Ovary (tissue), 9 donors: ENCODE data around the gene MICAL2. TPM values are rescaled to one million over a fixed set of nuclear protein-coding genes. Genes with fewer than 3 reads are reported as not detected.

Source experiments
- DNase-seq, 5 donors: peaks; one replicate each; pipeline ENCODE4 v3.0.0-alpha.2; 2019 to 2020
- H3K27ac ChIP-seq, 2 donors: fragments of 200-600 bp; one replicate each; pipeline versions ENCODE4 v1.5.1 to v1.8.0; 2019 to 2022
- H3K27me3 ChIP-seq: fragments of 200-600 bp; one replicate; pipeline ENCODE4 v1.8.0; 2022
- H3K36me3 ChIP-seq: fragments of 200-600 bp; sonication (generic); one replicate; pipeline ENCODE4 v1.5.1; 2019
- H3K4me1 ChIP-seq: one replicate; pipeline ENCODE4 v1.8.1; 2013; ENCODE audit warnings: mild to moderate bottlenecking, moderate library complexity; ENCODE audit not compliant: insufficient read depth
- H3K4me3 ChIP-seq: fragments of 200-600 bp; sonication (generic); one replicate; pipeline ENCODE4 v1.5.1; 2017
- H3K9me3 ChIP-seq, 2 donors: fragments of 200-600 bp in 1 of 2; sonication (generic) in 1 of 2; one replicate each; pipeline versions ENCODE4 v1.5.1 to v1.8.1; 2013 to 2019; ENCODE audit warnings: mild to moderate bottlenecking in 1 of 2, moderate library complexity in 1 of 2
- EP300 ChIP-seq: sonication (generic); formaldehyde crosslinking; IDR thresholded peaks from one replicate; pipeline ENCODE4 v1.6.1; 2017; ENCODE audit warnings: antibody characterized with exemption
- POLR2A ChIP-seq: fragments of 450-650 bp; IDR thresholded peaks from one replicate; pipeline ENCODE4 v1.6.1; 2017; ENCODE audit warnings: antibody characterized with exemption, mild to moderate bottlenecking, moderate library complexity
- WGBS, 3 donors: extraction: QIAGEN DNeasy Blood & Tissue Kit in 1 of 3; methylation state at CpG; one replicate each; pipeline versions ENCODE4 v1.1.5 to v1.1.7; 2013 to 2017; 5-methylcytosine and 5-hydroxymethylcytosine counted together
- intact Hi-C, 4 donors: fragments of 100-400 bp; cut with DNase I; formaldehyde crosslinking; loops; one replicate each; pipeline versions ENCODE4 v1.11.0 to v1.15.1; 2022 to 2023
- polyA plus RNA-seq, 2 donors: library from polyadenylated mRNA; stranded (reverse); fragments of 200-250 nt in 1 of 2; fragments of 350-450 nt in 1 of 2; fragmentation: Illumina TruSeq in 1 of 2; extraction: RNeasy Lipid Tissue Mini Kit (QIAGEN cat#74804) in 1 of 2; gene quantifications; one replicate each; pipeline ENCODE4 v1.2.3, GENCODE V29; 2013 to 2014
- total RNA-seq, 7 donors: library from RNA; depleted of rRNA in 2 of 7; stranded (reverse); fragments of >200 nt in 2 of 7; fragmentation: NEBNext Ultra II Directional in 3 of 7; extraction: Animal tissue kit (Norgen Biotek cat#: 25700) in 3 of 7; gene quantifications; one replicate each; pipeline versions ENCODE4 v1.1.0 to v1.2.4, GENCODE V29; 2016 to 2023
- TF ChIP-seq, protein P1 (sequence below), 3 donors: fragments of 450-650 bp in 2 of 3; fragments of 200-600 bp in 1 of 3; IDR thresholded peaks; one replicate each; pipeline versions ENCODE4 v1.5.1 to v1.8.0; 2016 to 2022; ENCODE audit warnings: antibody characterized with exemption in 3 of 3, mild to moderate bottlenecking in 1 of 3
- donor health status: DM: no; HTN: no; CAD: no; lungs with moderate emphysema.
- donor health status: DM: no; HTN: no; CAD: no.
- donor health status: Bipolar disorder and iron deficiency.
- donor health status: DM: yes; HTN: yes; CAD: no.
- donor health status: DM: no; HTN: no; CAD: no.
- donor health status: DM: yes; HTN: yes; CAD: no.

The MICAL2 gene
- total and polyA plus RNA-seq, 9 donors = 10.7 to 73.6 (median 32.5) TPM

DNA sequence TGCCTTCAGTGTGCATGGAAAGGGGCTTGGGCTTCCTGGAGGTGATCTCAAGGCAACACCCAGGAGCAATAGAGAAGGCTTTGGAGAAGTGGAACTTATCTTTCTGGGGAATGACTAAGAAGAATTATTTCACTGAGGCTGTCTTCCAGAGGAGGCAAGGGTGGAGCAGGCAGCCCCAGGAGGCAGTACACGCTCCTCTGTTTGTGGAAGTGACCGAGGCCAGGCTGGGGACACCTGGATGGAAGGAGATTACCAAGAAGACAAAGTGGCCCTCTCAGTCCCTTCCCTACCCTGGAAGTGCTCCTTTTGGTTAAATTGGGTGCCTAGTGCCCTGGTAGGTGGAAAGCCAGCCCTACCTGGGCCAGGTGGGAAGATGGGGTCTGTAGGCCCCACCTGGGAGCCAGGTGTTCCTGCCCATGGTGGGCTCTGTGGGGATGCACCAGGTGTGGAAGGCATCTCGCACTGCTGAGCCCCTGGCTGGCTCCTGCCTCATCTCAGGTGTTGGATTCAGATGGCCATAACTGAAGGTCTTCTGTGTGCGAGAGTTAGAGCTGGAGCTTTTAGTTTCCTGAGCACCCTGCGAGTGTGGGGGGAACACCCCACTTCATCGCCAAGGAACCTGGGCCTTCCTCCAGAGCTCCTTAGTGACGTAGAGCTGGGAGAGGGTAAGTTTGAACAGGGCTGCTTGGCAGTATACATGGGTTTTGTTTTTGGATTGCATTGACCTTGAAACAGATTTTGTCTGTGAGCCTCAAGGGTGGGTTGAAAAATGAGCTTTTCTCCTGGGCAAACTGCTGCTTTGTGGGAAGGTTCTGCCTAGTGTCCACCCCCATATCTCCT, 46.1 kb downstream of the MICAL2 start:
- Histone ChIP-seq H3K9me3 (no peaks in the 10 kb centered on the region), H3K27me3 (no peaks in the 10 kb centered on the region), H3K36me3 (no peaks in the 10 kb centered on the region), H3K4me3 (no peak overlapping the region), H3K27ac (peak overlapping the region; percentile 71 to 93), H3K4me1 (peaks cover 28% of the 10 kb centered on the region)
- WGBS, 3 donors = 46 to 49% (median 47%) methylated on average over 7 of the region's 7 CpGs
- intact Hi-C loops = no loop called here
- DNase-seq = peak; percentile 71 to 82 (median 76)
- TF ChIP-seq POLR2A (no peak), EP300 (no peak)

DNA sequence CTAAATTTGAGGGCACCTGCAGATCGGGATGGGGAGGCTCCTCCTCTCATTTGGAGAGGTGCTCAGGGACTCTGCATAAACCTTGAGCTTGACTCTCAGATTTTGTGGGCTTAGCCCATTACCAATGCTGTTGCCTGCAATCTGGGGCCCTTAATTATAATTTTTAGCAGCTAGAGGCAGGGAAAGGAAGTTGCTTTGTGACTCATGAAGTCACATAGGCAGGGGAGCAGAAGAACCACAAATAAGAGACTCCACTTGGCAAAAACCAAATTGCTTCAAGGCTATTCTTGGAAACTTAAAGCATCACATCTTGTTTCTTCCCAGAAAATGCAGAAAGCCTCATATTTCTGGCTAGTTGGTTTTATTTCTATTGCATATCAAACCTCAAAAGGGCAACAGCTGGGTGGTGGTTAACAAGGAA, 46.9 kb downstream of the MICAL2 start:
- Histone ChIP-seq H3K4me3 (no peak overlapping the region), H3K4me1 (peaks cover 28% of the 10 kb centered on the region), H3K36me3 (no peaks in the 10 kb centered on the region), H3K9me3 (no peaks in the 10 kb centered on the region), H3K27ac (peak overlapping the region; percentile 55 to 93), H3K27me3 (no peaks in the 10 kb centered on the region)
- peak; percentile 1 for TF ChIP-seq POLR2A
- TF ChIP-seq EP300 = no peak
- intact Hi-C loops = no loop called here
- 5 to 24% (median 9%) methylated on average over 1 of the region's 1 CpG for WGBS, 3 donors
- peak in 1 of 5 donors; percentile 23 for DNase-seq

DNA sequence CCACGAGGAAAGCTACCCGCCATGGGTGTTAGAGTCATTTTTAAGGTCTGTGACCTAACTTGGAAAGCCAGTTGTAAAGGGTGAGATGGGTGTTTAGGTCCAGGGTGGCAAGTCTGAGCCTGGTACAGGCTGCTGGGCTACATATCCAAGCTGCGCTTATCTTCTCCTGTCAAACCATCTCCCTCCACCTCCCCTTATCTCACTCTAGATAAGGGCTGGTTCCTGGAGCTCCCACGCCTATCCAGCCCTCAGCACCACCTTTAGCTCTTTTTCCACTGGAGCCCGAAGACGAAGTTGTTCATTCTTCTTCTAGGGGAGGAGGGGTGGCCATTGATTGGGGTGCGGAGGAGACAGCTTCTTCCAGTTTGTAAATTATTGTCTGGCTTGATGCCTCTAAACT, 48.5 kb downstream of the MICAL2 start:
- intact Hi-C loops = no loop called here
- Histone ChIP-seq H3K27me3 (no peaks in the 10 kb centered on the region), H3K4me1 (peaks cover 28% of the 10 kb centered on the region), H3K36me3 (no peaks in the 10 kb centered on the region), H3K9me3 (no peaks in the 10 kb centered on the region), H3K27ac (peak overlapping the region in 1 of 2 donors; percentile 38), H3K4me3 (no peak overlapping the region)
- 68 to 70% (median 69%) methylated on average over 7 of the region's 7 CpGs for WGBS, 3 donors
- DNase-seq = peak in 1 of 5 donors; percentile 9
- no peak for TF ChIP-seq POLR2A
- TF ChIP-seq EP300 = no peak
- TF ChIP-seq, protein P1, sequence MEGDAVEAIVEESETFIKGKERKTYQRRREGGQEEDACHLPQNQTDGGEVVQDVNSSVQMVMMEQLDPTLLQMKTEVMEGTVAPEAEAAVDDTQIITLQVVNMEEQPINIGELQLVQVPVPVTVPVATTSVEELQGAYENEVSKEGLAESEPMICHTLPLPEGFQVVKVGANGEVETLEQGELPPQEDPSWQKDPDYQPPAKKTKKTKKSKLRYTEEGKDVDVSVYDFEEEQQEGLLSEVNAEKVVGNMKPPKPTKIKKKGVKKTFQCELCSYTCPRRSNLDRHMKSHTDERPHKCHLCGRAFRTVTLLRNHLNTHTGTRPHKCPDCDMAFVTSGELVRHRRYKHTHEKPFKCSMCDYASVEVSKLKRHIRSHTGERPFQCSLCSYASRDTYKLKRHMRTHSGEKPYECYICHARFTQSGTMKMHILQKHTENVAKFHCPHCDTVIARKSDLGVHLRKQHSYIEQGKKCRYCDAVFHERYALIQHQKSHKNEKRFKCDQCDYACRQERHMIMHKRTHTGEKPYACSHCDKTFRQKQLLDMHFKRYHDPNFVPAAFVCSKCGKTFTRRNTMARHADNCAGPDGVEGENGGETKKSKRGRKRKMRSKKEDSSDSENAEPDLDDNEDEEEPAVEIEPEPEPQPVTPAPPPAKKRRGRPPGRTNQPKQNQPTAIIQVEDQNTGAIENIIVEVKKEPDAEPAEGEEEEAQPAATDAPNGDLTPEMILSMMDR (IDR thresholded peaks at IDR 0.05) = no peak

DNA sequence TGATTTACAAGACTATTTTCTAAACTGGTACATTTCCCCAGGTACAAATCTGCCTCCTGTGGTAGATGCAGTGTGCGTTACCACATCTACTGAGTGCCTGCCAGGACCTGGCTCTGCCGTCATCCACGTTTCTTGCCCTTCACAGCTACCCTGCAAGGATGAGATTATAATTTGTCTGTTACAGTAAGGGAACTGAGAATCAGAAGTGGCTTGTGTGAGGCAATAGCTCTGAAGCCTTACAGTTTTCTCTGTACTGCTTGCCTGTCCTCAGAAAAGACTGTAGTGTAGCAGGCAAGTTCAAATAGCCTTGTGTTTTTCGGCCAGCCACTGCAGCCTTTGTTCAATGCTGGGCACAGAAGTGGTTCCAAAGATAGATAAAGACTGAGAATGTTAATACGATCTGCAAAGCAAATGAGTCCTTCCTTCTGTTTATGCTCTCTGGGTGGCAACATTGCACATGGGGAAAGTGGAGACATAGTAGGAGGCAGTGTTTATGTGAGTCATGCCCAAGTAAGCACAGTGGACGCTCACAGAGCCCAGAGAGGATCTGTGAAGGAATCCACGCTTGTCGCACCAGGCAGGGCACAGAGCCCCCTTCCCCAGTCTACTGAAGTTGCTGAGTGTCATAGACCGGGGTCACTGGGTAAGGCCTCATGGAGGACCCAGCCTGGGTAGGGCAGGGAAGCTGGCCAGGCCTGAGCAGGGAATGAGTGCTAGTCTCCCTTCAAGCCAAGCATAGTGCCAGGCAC, 49.1 kb downstream of the MICAL2 start:
- TF ChIP-seq, protein P1 (IDR thresholded peaks at IDR 0.05) = no peak
- no peak for TF ChIP-seq POLR2A
- TF ChIP-seq EP300 = no peak
- Histone ChIP-seq H3K36me3 (no peaks in the 10 kb centered on the region), H3K4me1 (peaks cover 28% of the 10 kb centered on the region), H3K27ac (peak overlapping the region; percentile 9 to 63), H3K9me3 (no peaks in the 10 kb centered on the region), H3K27me3 (no peaks in the 10 kb centered on the region), H3K4me3 (no peak overlapping the region)
- peak in 1 of 5 donors; percentile 39 for DNase-seq
- 35 to 43% (median 36%) methylated on average over 9 of the region's 9 CpGs for WGBS, 3 donors
- intact Hi-C loops = no loop called here

DNA sequence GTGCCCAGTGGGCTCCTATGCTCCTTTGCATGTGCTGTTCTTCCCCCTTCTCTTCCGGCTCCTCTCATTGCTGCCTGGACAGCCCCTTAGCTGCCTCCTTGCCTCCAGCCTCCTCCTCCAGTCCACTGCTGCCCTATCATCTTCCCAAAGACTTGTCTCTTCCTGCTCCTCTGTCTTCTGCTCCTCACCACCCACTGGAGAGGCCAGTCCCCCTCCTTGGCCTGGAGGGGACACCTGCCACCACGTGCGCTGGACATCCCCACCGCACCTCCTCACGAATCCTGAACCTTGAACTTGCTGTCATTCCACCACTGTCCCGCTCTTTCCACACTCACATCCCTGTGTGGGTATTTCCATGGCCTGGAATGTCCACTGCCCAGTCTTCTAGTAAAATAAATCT, 49.8 kb downstream of the MICAL2 start:
- Histone ChIP-seq H3K4me1 (peaks cover 28% of the 10 kb centered on the region), H3K27me3 (no peaks in the 10 kb centered on the region), H3K27ac (peak overlapping the region; percentile 9 to 63), H3K36me3 (no peaks in the 10 kb centered on the region), H3K4me3 (no peak overlapping the region), H3K9me3 (no peaks in the 10 kb centered on the region)
- TF ChIP-seq EP300 = no peak
- TF ChIP-seq POLR2A = no peak
- TF ChIP-seq, protein P1 (IDR thresholded peaks at IDR 0.05) = no peak
- WGBS, 3 donors = 94 to 96% (median 95%) methylated on average over 6 of the region's 6 CpGs
- intact Hi-C loops = no loop called here
- DNase-seq = peak in 1 of 5 donors; percentile 10
